Fibroblast of lung (primary cell): Measurements from ENCODE around the gene GAPVD1.

Experiments used
- CTCF ChIP-seq, 2 donors: IDR thresholded peaks in 1 of 2; conservative IDR thresholded peaks in 1 of 2; 1 replicate in 1 of 2; 2 replicates in 1 of 2; pipeline ENCODE4 v1.5.1; 2011 to 2012; ENCODE audit warnings: low read length in 2 of 2, control low read depth in 1 of 2, inconsistent platforms in 1 of 2, low read depth in 1 of 2, mild to moderate bottlenecking in 1 of 2
- EZH2 ChIP-seq: IDR thresholded peaks from 2 replicates; pipeline ENCODE4 v1.5.1; 2012; ENCODE audit warnings: low read length, control low read depth, mild to moderate bottlenecking; ENCODE audit errors: missing control alignments

- TF ChIP-seq CTCF (conservative IDR thresholded peaks at IDR 0.05 in 1 of 2, IDR thresholded peaks at IDR 0.05 in 1 of 2; ENCODE audit: low read depth in 1 of 2, low read length in 2 of 2) (no peak), EZH2 (no peak)
Measured at GRCh38 chr9:125293134-125293533, 31.5 kb downstream of the GAPVD1 start.
